GM21786 (cell line): ENCODE data around the gene MEG3.

Source experiments
- ATAC-seq: cut with Tn5 transposase; IDR thresholded peaks from one replicate; pipeline ENCODE4 v1.9.1; 2021; ENCODE audit not compliant: unreplicated experiment

MEG3 gene

GRCh38 chr14:100862277-100862676 lies 36.4 kb downstream of the MEG3 start:
- no peak for ATAC-seq

- no peak for ATAC-seq
Measured at GRCh38 chr14:100862793-100863192, 36.9 kb downstream of the MEG3 start.

DNA sequence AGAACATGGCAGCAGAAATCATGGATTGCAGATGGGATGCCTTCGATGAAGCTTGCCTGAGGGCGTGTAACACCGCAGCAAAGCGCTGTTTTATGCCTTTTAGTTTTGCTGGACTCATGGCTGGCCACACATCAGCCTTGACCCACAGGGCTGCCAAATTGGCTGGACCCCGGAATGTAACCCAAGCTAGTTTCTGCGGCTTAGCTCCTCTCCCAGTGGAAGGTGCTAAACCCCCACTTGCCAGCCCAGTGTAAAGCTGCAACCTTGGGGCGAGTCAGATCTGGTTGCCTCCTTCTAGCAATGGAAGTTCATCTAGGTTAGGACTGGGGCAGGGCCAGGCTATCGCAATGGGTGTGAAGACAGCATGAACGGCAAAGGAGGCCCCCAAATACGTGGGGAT lies 38.3 kb downstream of the MEG3 start:
- ATAC-seq = no peak

GRCh38 chr14:100864960-100865681 lies 39.2 kb downstream of the MEG3 start:
- no peak for ATAC-seq

DNA sequence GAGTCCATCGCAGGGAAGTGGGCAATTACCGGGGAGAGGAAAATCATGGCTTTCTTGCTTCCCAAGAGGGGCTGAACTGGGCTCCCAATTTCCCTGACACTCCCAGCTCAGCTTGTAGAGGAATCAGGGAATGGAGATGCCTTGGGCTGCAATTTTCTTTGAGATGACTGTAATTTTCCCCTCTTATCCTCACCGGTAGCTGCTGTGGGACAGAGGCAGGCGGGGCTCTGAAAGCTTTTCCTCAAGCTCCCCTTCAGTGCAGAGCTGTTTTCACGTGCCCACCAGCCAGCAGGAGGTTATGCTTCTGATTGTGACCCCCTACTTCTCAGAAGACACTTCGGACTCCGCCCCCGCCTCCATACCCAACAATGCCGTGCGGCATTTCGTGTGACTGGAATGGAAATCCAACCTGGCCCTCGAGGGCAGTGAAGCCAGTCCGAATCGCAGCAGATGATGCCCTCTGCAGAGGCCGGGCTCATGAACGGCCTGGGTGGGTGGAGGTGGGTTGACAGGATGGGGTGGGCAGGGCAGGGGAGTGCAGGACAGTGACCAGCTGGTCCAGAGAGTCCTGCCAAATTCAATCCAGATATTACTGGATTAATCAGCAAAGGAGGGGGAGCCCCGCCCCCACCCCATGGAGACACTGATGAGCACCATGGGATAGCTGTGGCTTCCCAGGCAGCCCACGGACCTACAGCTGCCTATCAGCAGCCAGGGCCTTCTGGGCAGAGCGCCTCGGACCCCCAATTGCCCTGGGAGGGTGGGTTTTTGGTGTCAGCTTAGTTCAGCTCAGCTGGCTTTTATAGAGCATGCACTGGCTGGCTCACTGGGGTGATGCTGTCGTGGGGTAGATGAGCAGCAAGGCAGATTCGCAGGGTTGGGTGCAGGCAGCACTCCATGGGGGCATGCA lies 40.0 kb downstream of the MEG3 start:
- ATAC-seq = no peak

DNA sequence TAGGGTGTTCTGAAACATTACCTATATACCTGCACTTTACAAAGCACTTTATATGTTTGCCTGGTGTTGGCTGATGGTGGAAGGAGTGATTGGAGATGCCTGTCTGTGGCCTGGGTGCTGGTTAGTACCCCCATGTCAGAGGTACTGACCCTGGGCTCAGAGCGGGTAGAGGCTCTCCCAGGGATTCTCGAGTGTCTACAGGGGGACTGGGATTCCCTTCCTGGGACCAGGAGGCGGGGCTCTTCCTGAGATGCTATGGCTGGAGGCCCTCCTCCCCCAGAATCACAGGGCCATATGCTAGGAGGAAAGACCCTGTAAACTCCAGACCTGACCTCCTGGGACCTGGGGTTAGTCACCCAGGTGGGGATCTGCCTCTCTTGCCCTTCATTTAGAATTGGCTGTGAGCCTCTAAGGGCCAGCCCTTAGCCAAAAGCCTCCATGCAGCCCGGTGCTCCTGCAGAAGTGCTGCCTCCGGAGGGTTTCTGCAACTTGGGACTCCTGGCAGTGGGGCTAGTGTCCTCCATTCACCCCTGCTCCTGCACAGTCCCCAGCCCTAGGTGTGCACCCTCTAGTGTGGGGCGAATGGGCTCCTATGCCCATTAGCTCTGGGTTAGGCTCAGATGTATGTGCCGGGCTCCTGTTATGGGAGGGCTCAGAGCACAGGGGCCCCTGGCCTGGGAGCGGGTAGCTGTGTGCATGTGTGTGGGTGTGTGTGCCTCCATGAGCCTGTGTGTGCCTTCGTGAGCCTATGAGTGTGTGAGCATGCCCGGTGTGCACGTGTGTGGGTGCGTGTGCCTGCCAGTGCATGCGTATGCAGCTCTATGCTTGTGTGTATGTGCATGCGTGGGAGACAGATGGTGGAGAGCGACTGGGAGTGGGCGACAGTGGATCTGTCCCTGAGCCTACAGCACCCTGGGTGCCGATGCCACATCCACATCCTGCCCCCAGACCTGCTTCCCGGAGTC lies 41.0 kb downstream of the MEG3 start:
- no peak for ATAC-seq

GRCh38 chr14:100867631-100868315 lies 41.9 kb downstream of the MEG3 start:
- ATAC-seq = no peak

DNA sequence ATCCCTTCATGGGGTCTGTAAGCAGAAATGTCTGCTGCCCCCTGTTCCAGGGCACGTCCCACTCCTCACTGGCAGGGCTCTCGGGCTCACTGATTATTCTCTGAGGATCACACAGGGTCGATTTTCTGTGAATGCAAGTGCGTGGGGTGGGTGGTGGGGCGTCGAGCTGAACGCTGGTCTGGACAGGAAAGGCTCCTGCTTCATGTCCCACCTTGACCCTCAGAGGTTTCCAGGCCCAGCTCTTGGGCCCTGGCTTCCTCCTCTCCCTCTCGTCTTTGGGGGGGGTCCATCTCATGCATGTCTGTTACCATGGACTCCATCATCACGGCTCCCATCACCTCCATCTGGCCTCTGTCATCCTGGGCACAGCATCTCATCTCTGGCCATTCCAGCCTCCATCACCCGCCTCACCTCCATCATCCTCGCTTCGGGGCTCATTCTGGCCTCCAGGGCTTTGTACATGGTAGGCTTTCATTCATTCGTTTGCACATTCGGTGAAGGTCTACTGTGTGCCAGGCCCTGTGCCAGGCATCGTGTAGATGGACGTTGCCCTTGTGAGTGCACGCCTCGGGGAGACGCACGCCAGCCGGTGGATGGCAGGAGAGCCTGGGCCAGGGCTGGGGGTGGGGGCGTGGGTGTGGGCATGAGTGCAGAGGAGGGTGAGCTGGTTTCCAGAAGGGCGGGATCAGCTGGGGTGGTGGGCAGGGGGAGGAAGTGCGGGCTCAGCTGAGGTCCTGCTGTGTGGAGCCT lies 42.9 kb downstream of the MEG3 start:
- no peak for ATAC-seq

DNA sequence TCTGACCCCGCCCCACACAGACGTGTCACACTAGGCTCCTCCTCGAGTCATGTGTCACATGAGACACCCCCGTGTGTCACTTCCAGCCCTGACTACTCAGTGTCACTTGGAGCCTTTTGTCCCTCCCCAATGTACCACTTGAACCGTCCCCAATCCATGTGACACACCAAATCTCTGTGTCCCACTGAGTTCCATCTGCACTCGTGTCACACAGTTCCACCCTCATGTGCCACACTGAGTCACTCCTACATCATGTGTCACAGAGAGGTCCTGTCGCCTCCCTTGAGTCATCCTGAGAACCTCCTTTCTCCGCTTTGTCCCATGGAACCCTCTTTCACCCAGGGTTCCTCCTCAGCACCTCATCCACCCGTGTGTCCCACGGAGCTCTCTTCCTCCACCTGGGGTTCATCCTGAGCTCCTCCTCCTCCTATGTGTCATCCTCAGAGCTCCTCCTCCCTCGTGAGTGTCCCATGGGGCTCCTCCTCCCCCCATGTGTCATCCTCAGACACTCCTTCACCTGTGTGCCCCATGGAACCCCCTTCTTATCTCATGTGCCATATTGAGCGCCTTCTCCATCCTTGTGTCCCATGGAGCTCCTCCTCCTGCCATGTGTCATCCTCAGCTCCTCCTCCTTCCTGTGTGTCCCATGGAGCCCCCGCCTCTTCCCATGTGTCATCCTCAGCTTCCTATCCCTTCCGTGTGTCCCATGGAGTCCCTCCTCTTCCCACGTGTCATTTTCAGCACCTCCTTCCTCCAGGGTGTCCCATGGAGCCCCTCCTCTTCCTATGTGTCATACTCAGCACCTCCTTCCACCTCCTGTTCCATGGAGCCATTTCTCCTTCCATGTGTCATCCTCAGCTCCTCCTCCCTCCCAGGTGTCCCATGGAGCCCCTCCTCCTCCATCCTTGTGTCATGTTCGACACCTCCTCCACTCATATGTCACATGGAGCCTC lies 45.6 kb downstream of the MEG3 start:
- ATAC-seq = no peak

DNA sequence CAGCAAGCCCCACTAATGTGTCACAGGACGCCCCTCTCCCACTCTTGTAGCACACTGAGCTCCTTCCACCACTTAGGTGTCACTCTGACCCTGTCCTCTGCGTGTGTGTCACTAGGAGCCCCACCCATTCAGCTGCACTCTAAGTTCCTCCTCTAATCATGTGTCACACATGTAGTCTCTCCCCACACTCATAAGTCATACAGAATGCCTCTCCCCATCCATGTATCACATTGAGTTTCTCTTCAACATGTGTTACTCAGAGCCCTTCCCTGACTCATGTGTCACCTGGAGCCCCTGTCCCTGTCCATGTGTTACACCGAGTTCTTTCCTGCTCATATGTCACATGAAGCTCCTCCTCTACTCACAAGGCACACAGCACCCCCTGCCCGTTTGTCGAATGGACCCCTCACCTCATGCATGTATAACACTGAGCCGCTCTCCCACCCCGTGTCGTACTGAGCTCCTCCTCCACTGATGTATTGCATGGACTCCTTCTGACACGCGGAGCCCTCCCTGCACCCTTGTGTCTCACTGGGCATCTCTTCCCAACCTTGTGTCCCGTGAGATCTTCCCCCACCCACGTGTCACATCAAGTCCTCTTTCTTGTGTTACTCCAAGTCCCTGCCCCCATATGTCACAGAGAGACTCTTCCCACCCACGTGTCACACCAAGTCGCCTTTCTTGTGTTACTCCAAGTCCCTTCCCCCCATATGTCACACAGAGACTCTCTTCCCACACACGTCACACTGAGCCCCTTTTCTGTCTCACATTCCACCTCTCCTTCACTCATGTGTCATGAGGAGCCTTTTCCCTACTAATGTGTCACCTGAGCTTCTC lies 46.6 kb downstream of the MEG3 start:
- ATAC-seq = no peak

DNA sequence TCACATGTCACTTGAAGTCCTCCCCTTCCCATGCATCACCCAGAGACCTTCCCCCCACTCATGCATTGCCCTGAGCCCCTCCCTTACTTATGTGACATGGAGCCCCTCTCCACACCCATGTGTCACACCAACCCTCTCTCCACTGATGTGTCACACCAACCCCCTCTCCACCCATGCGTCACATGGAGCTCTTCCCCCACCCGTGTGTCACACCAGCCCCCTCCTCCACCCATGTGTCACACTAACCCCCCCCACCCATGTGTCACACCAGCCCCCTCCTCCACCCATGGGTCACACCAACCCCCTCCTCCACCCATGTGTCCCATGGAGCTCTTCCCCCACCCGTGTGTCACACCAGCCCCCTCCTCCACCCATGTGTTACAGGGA lies 47.2 kb downstream of the MEG3 start:
- ATAC-seq = no peak

GRCh38 chr14:100874051-100874410 lies 48.1 kb downstream of the MEG3 start:
- no peak for ATAC-seq

DNA sequence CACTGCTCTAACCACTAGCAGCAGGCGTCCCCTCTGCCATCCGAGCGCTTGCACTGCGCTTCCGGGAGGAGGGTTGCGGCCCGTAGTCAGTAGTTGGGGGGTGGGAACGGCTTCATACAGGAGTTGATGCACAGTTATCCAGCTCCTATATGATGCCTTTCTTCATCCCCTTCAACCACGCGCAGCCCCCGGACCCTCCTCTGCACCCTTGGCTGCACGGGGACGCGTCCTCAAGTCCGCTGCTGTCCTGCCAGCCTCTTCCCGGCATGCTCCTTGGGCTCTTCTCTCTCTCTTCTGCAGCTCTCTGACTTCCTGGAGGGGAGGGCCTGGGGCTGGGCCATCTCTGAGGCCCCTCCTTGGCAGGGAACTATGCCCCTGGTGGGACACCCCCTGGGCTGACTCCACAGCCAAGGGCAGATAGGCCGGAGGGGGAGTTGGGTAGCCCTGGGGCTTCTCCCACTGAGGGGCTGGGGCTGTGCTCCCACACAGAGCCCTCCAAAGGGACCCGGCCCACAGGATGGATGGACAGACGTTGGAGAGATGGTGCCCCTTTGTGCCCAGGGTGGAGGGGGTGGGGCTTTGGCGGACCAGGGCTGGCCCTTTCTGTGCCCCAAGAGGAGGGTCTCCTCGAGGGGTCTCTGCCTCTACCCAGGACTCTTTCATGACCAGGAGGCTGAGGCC lies 48.6 kb downstream of the MEG3 start:
- ATAC-seq = no peak

GRCh38 chr14:100875126-100875525 lies 49.2 kb downstream of the MEG3 start:
- no peak for ATAC-seq

DNA sequence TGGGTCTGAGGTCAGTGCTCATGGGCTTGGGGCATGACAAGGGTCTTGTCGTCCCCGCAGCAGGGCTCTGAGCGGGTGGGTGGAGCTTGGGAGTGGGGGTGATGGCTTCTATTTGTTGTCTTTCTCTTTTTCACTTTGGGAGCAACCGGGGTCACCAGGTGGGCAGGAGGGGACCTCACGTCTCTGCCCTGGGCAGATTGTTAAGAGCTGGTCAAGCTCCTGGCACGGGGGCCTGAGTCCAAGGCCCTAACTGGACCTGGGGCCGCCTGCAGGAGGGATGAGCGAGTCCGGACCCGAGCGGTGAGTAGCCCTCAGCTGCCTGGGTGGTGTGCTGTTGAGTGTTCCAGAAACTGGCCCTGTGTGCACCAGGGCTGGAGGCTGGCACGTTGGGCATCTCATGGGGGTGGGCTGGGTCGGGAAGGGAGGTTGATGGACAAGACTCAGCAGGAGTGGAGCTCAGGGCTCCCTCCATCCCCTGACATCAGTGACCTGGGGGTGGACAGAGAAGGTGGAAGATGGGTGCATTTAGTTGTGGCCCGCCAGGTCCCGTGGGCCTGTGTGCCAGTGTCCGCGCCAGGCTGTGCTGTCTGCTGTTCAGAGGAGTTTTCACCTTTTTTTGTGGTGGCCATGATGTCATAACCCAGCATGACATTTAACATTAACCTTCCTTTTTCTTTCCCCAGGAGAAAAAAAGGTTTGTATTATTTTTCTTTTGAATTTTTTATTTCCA lies 50.1 kb downstream of the MEG3 start:
- no peak for ATAC-seq

DNA sequence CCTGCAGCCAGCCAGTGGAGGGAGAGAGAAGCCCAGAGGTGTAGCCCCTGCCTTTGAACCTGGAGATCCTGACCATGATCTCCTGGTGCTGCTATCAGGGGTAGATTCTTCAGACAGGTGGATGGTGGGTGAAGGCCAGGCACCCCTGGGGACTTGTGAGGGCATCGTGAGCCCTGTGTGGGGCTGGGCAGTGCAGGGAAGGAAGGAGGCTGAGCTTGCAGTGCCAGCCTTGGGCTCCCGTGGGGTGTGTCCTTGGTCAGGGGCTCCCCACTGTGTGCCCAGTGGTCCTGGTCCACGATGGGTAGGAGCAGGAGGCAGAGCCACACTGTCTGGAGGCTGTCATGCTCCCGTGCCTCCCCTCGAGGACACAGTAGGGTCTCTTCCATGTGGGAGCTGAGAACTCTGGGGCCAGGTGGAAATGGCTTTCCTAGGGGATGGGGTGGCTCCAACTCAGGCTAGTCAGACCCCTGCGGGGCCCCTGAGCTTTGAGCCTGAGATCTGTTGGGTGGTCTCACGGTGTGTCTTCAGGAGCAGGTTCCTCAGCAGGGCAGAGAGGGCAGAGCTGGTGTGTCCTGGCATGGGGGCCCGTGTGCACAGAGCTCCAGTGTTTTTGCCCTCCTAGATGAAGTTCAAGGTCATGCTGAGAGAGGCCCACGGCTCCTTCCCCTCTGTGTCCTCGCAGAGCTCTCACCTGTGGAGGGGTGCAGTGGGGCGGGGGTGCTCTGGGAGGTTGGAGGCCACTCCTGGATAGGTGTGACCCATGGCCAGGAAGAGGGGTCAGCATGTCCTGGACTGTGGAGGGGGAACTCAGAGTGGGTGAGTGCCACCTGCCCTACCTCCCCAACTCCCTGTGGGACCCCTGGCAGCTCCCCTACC lies 52.6 kb downstream of the MEG3 start:
- no peak for ATAC-seq
